Smooth muscle cell (in vitro differentiated cells): ENCODE data around the gene EIF3F. TPM values are rescaled to one million over a fixed set of nuclear protein-coding genes. Genes with fewer than 3 reads are reported as not detected.

Source experiments
- DNase-seq: peaks from one replicate; lab custom pipeline; 2025; ENCODE audit not compliant: unreplicated experiment; lab: John Stamatoyannopoulos, UW
- H2AFZ ChIP-seq: fragments of 200-600 bp; sonication (generic); 2 replicates; pipeline ENCODE4 v1.6.0; 2016; ENCODE audit warnings: antibody characterized with exemption, low read depth, mild to moderate bottlenecking
- H3F3A ChIP-seq: fragments of 200-600 bp; sonication (generic); 2 replicates; pipeline ENCODE4 v1.6.0; 2017; ENCODE audit warnings: antibody characterized with exemption, low read depth
- H3K27ac ChIP-seq: fragments of 200-600 bp; sonication (generic); 2 replicates; pipeline ENCODE4 v1.5.1; 2016; ENCODE audit warnings: low read depth, mild to moderate bottlenecking
- H3K27me3 ChIP-seq: fragments of 200-600 bp; sonication (generic); 2 replicates; pipeline ENCODE4 v1.6.1; 2016; ENCODE audit warnings: low read depth, mild to moderate bottlenecking
- H3K36me3 ChIP-seq: fragments of 200-600 bp; sonication (generic); 2 replicates; pipeline ENCODE4 v1.5.1; 2016; ENCODE audit warnings: low read depth
- H3K4me1 ChIP-seq: fragments of 200-600 bp; sonication (generic); 2 replicates; pipeline ENCODE4 v1.5.1; 2016; ENCODE audit warnings: low read depth
- H3K4me2 ChIP-seq: fragments of 200-600 bp; sonication (generic); 2 replicates; pipeline ENCODE4 v1.6.0; 2016; ENCODE audit warnings: mild to moderate bottlenecking
- H3K4me3 ChIP-seq: fragments of 200-600 bp; sonication (generic); 2 replicates; pipeline ENCODE4 v1.5.1; 2016; ENCODE audit warnings: mild to moderate bottlenecking
- H3K79me2 ChIP-seq: fragments of 200-600 bp; sonication (generic); 2 replicates; pipeline ENCODE4 v1.6.0; 2016; ENCODE audit warnings: low read depth, mild to moderate bottlenecking
- H3K9ac ChIP-seq: fragments of 200-600 bp; sonication (generic); 2 replicates; pipeline ENCODE4 v1.6.0; 2016; ENCODE audit warnings: low read depth
- H3K9me3 ChIP-seq: fragments of 200-600 bp; sonication (generic); replicated peaks from 2 replicates; pipeline ENCODE4 v1.5.1; 2016; ENCODE audit warnings: low read depth
- H4K20me1 ChIP-seq: fragments of 200-600 bp; sonication (generic); 2 replicates; pipeline ENCODE4 v1.6.0; 2016; ENCODE audit warnings: low read depth
- CTCF ChIP-seq: fragments of 200-600 bp; sonication (generic); IDR thresholded peaks from 2 replicates; pipeline ENCODE4 v1.5.1; 2017; ENCODE audit warnings: borderline replicate concordance, mild to moderate bottlenecking, antibody characterized with exemption; ENCODE audit not compliant: insufficient read depth, poor library complexity, severe bottlenecking
- WGBS: methylation state at CpG from one replicate; pipeline ENCODE4 v1.1.7; 2016; ENCODE audit warnings: low lambda C conversion rate; 5-methylcytosine and 5-hydroxymethylcytosine counted together
- polyA plus RNA-seq: library from polyadenylated mRNA; unstranded; fragments of >200 nt; fragmentation: Nextera tagmentation; extraction: Ambion mirVana; gene quantifications from 2 replicates; pipeline ENCODE4 v1.2.1, GENCODE V29; 2016
- total RNA-seq: library from RNA; depleted of rRNA; stranded (reverse); fragments of >200 nt; gene quantifications from 2 replicates; pipeline ENCODE4 v1.2.3, GENCODE V29; 2014

The EIF3F gene
- total and polyA plus RNA-seq, 2 experiments from 2014 or later, result 148 to 199 TPM

GRCh38 chr11:8041576-8041975 is 54.4 kb downstream of the EIF3F start:
- Histone ChIP-seq H3K4me1 (no peaks in the 10 kb centered on the region), H3K9ac (no peak overlapping the region), H3F3A (no peaks in the 10 kb centered on the region), H3K4me3 (no peak overlapping the region), H3K9me3 (no peaks in the 10 kb centered on the region), H3K36me3 (no peaks in the 10 kb centered on the region), H3K27me3 (peaks cover 15% of the 10 kb centered on the region), H3K27ac (no peak overlapping the region), H3K79me2 (no peaks in the 10 kb centered on the region), H2AFZ (no peak overlapping the region), H4K20me1 (no peaks in the 10 kb centered on the region), H3K4me2 (no peak overlapping the region)
- TF ChIP-seq CTCF, result no peak
- 92% methylated on average over 4 of the region's 4 CpGs for WGBS
- DNase-seq, result no peak

GRCh38 chr11:8043756-8044155 is 56.6 kb downstream of the EIF3F start:
- H3K27me3 ChIP-seq, result peaks cover 10% of the 10 kb centered on the region
- no peak for DNase-seq
- no peak overlapping the region for H3K4me2 ChIP-seq
- H3F3A ChIP-seq, result no peaks in the 10 kb centered on the region
- H3K4me3 ChIP-seq, result no peak overlapping the region
- H3K36me3 ChIP-seq, result no peaks in the 10 kb centered on the region
- no peak overlapping the region for H3K27ac ChIP-seq
- no peaks in the 10 kb centered on the region for H3K4me1 ChIP-seq
- WGBS, result 90% methylated on average over 2 of the region's 2 CpGs
- no peak for TF ChIP-seq CTCF
- H2AFZ ChIP-seq, result no peak overlapping the region
- H3K79me2 ChIP-seq, result no peaks in the 10 kb centered on the region
- no peaks in the 10 kb centered on the region for H4K20me1 ChIP-seq
- H3K9me3 ChIP-seq, result no peaks in the 10 kb centered on the region
- H3K9ac ChIP-seq, result no peak overlapping the region

GRCh38 chr11:8045839-8046238 is 58.7 kb downstream of the EIF3F start:
- Histone ChIP-seq H3K4me2 (no peak overlapping the region), H3K27me3 (peaks cover 13% of the 10 kb centered on the region), H3K36me3 (no peaks in the 10 kb centered on the region), H4K20me1 (no peaks in the 10 kb centered on the region), H3F3A (no peaks in the 10 kb centered on the region), H3K9ac (no peak overlapping the region), H3K79me2 (no peaks in the 10 kb centered on the region), H2AFZ (no peak overlapping the region), H3K27ac (no peak overlapping the region), H3K4me3 (no peak overlapping the region), H3K9me3 (no peaks in the 10 kb centered on the region), H3K4me1 (no peaks in the 10 kb centered on the region)
- WGBS, result 24% methylated on average over 4 of the region's 4 CpGs
- no peak for TF ChIP-seq CTCF
- DNase-seq, result no peak

GRCh38 chr11:8047382-8047781 is 60.2 kb downstream of the EIF3F start:
- H3K9me3 ChIP-seq, result no peaks in the 10 kb centered on the region
- no peak for DNase-seq
- H3K79me2 ChIP-seq, result no peaks in the 10 kb centered on the region
- H3K9ac ChIP-seq, result no peak overlapping the region
- no peaks in the 10 kb centered on the region for H3K4me1 ChIP-seq
- H3K36me3 ChIP-seq, result no peaks in the 10 kb centered on the region
- no peak overlapping the region for H3K4me2 ChIP-seq
- WGBS, result 79% methylated on average over 3 of the region's 3 CpGs
- no peak overlapping the region for H3K4me3 ChIP-seq
- H3F3A ChIP-seq, result no peaks in the 10 kb centered on the region
- no peak overlapping the region for H2AFZ ChIP-seq
- no peaks in the 10 kb centered on the region for H4K20me1 ChIP-seq
- TF ChIP-seq CTCF, result no peak
- H3K27me3 ChIP-seq, result peaks cover 24% of the 10 kb centered on the region
- no peak overlapping the region for H3K27ac ChIP-seq
